Small intestine (tissue), 7 donors: ENCODE measurements around the gene ZNF175. TPM values are rescaled to one million over a fixed set of nuclear protein-coding genes. Genes with fewer than 3 reads are reported as not detected.

Experiments used
- DNase-seq, 2 donors: peaks; one replicate each; pipeline versions ENCODE4 v3.0.0 to v3.0.0-alpha.2; 2013
- FAIRE-seq: peaks from 2 replicates; lab custom pipeline; 2012; peaks lifted over from hg19 to GRCh38; lab: Jason Lieb, UNC
- H3K27ac ChIP-seq, 3 donors: one replicate each; pipeline ENCODE4 v1.5.1; 2013; ENCODE audit warnings: low read length in 2 of 3, mild to moderate bottlenecking in 2 of 3, control low read depth in 1 of 3, inconsistent platforms in 1 of 3, low read depth in 1 of 3, moderate library complexity in 1 of 3
- H3K27me3 ChIP-seq, 3 donors: one replicate each; pipeline ENCODE4 v1.6.1; 2013; ENCODE audit warnings: low read length in 3 of 3, inconsistent platforms in 1 of 3; ENCODE audit not compliant: control insufficient read depth in 3 of 3, insufficient read depth in 3 of 3
- H3K36me3 ChIP-seq, 3 donors: one replicate each; pipeline ENCODE4 v1.6.1; 2013; ENCODE audit warnings: low read length in 3 of 3, inconsistent platforms in 1 of 3, low read depth in 1 of 3, mild to moderate bottlenecking in 1 of 3, moderate library complexity in 1 of 3; ENCODE audit not compliant: control insufficient read depth in 3 of 3, insufficient read depth in 2 of 3
- H3K4me1 ChIP-seq, 3 donors: one replicate each; pipeline ENCODE4 v1.6.1; 2013; ENCODE audit warnings: low read length in 2 of 3, inconsistent platforms in 1 of 3, low read depth in 1 of 3, mild to moderate bottlenecking in 1 of 3, moderate library complexity in 1 of 3; ENCODE audit not compliant: control insufficient read depth in 3 of 3, insufficient read depth in 2 of 3
- H3K4me3 ChIP-seq, 3 donors: one replicate each; pipeline ENCODE4 v1.5.1; 2013; ENCODE audit warnings: low read length in 3 of 3, control low read depth in 1 of 3, inconsistent platforms in 1 of 3, low read depth in 1 of 3, mild to moderate bottlenecking in 1 of 3, moderate library complexity in 1 of 3
- H3K9me3 ChIP-seq, 2 donors: one replicate each; pipeline ENCODE4 v1.6.1; 2013; ENCODE audit warnings: low read depth in 1 of 2, low read length in 1 of 2; ENCODE audit not compliant: control insufficient read depth in 2 of 2, insufficient read depth in 1 of 2
- WGBS, 3 donors: extraction: QIAGEN DNeasy Blood & Tissue Kit; methylation state at CpG; one replicate each; pipeline ENCODE4 v1.1.7; 2013; 5-methylcytosine and 5-hydroxymethylcytosine counted together
- polyA plus RNA-seq, 4 donors: library from polyadenylated mRNA; stranded (reverse) in 3 of 4; unstranded in 1 of 4; fragments of 200-250 nt in 3 of 4; fragments of 120-200 nt in 1 of 4; gene quantifications; one replicate each; pipeline versions ENCODE4 v1.2.1 to v1.2.3, GENCODE V29; 2013
- donor health status: healthy with polysubstance abuse.
- donor health status: control.
- donor health status: control.
- donor health status: Bipolar disorder and iron deficiency.
- donor health status: healthy.

ZNF175 gene
- polyA plus RNA-seq, 4 donors, result 1.6 to 8.9 (median 2.2) TPM

- Histone ChIP-seq H3K27ac (no peak overlapping the region), H3K4me3 (no peak overlapping the region), H3K36me3 (no peaks in the 10 kb centered on the region), H3K9me3 (no peaks in the 10 kb centered on the region), H3K4me1 (no peaks in the 10 kb centered on the region), H3K27me3 (no peaks in the 10 kb centered on the region)
- DNase-seq (no peak), FAIRE-seq (no peak)
- 41 to 49% (median 44%) methylated on average over 10 of the region's 10 CpGs for WGBS, 3 donors
These were observed 24.3 kb upstream of the ZNF175 start for GRCh38 chr19:51546650-51547396.

- Histone ChIP-seq H3K36me3 (no peaks in the 10 kb centered on the region), H3K9me3 (no peaks in the 10 kb centered on the region), H3K4me1 (no peaks in the 10 kb centered on the region), H3K27me3 (no peaks in the 10 kb centered on the region), H3K27ac (no peak overlapping the region), H3K4me3 (no peak overlapping the region)
- no peak for DNase-seq
- 32 to 39% (median 34%) methylated on average over 7 of the region's 7 CpGs for WGBS, 3 donors
- no peak for FAIRE-seq
These were observed 23.5 kb upstream of the ZNF175 start for GRCh38 chr19:51547397-51548212.

GRCh38 chr19:51548213-51548651 is 22.9 kb upstream of the ZNF175 start:
- Histone ChIP-seq H3K36me3 (no peaks in the 10 kb centered on the region), H3K4me3 (no peak overlapping the region), H3K27me3 (no peaks in the 10 kb centered on the region), H3K27ac (no peak overlapping the region), H3K4me1 (no peaks in the 10 kb centered on the region), H3K9me3 (no peaks in the 10 kb centered on the region)
- WGBS, 3 donors, result 65 to 75% (median 66%) methylated on average over 5 of the region's 5 CpGs
- FAIRE-seq (no peak), DNase-seq (no peak)

GRCh38 chr19:51548891-51549305 is 22.2 kb upstream of the ZNF175 start:
- 73 to 81% (median 73%) methylated on average over 4 of the region's 4 CpGs for WGBS, 3 donors
- H3K4me1 ChIP-seq, result no peaks in the 10 kb centered on the region

GRCh38 chr19:51549533-51550324 is 21.4 kb upstream of the ZNF175 start:
- H3K36me3 ChIP-seq, result no peaks in the 10 kb centered on the region
- no peak overlapping the region for H3K27ac ChIP-seq
- DNase-seq, result no peak
- 56 to 61% (median 58%) methylated on average over 8 of the region's 8 CpGs for WGBS, 3 donors
- FAIRE-seq, result no peak
- H3K9me3 ChIP-seq, result no peaks in the 10 kb centered on the region
- H3K27me3 ChIP-seq, result no peaks in the 10 kb centered on the region
- H3K4me1 ChIP-seq, result no peaks in the 10 kb centered on the region
- H3K4me3 ChIP-seq, result no peak overlapping the region

More at GRCh38 chr19:51548891-51549305, 22.2 kb upstream of the ZNF175 start:
- Histone ChIP-seq H3K36me3 (no peaks in the 10 kb centered on the region), H3K9me3 (no peaks in the 10 kb centered on the region), H3K4me3 (no peak overlapping the region), H3K27ac (no peak overlapping the region), H3K27me3 (no peaks in the 10 kb centered on the region)
- FAIRE-seq (no peak), DNase-seq (no peak)

- WGBS, 3 donors, result 70 to 82% (median 77%) methylated on average over 20 of the region's 20 CpGs
- FAIRE-seq (no peak), DNase-seq (no peak)
- H3K4me3 ChIP-seq, result no peak overlapping the region
- H3K36me3 ChIP-seq, result no peaks in the 10 kb centered on the region
- no peaks in the 10 kb centered on the region for H3K9me3 ChIP-seq
- H3K27me3 ChIP-seq, result no peaks in the 10 kb centered on the region
- H3K27ac ChIP-seq, result no peak overlapping the region
- no peaks in the 10 kb centered on the region for H3K4me1 ChIP-seq
These were observed 20.0 kb upstream of the ZNF175 start for GRCh38 chr19:51550848-51551672.

GRCh38 chr19:51551673-51552432 is 19.2 kb upstream of the ZNF175 start:
- H3K4me3 ChIP-seq, result no peak overlapping the region
- H3K27ac ChIP-seq, result no peak overlapping the region
- H3K4me1 ChIP-seq, result no peaks in the 10 kb centered on the region
- 34 to 53% (median 48%) methylated on average over 3 of the region's 3 CpGs for WGBS, 3 donors
- no peaks in the 10 kb centered on the region for H3K36me3 ChIP-seq
- H3K9me3 ChIP-seq, result no peaks in the 10 kb centered on the region
- no peaks in the 10 kb centered on the region for H3K27me3 ChIP-seq
- FAIRE-seq (no peak), DNase-seq (no peak)
